Activated naive CD8-positive, alpha-beta T cell treated with anti-CD3 and anti-CD28 coated beads for 36 hours (primary cell): ENCODE data around the gene TESK1. TPM values are rescaled to one million over a fixed set of nuclear protein-coding genes. Genes with fewer than 3 reads are reported as not detected.
"Not testable (repeated sequence)": the region's sequence is repeated elsewhere in the genome, so short reads cannot be mapped to it uniquely, and the experiment has no call there.

ENCODE experiments used
- DNase-seq: peaks from one replicate; pipeline ENCODE4 v3.0.0; 2021
- H3K27ac Mint-ChIP-seq: one replicate; pipeline ENCODE4 v1.8.0; 2022; ENCODE audit warnings: mild to moderate bottlenecking, moderate library complexity, mixed read lengths
- H3K27me3 Mint-ChIP-seq: one replicate; pipeline ENCODE4 v1.8.0; 2022; ENCODE audit warnings: mild to moderate bottlenecking, mixed read lengths
- H3K36me3 Mint-ChIP-seq: one replicate; pipeline ENCODE4 v1.8.0; 2021; ENCODE audit warnings: mild to moderate bottlenecking, mixed read lengths
- H3K4me1 Mint-ChIP-seq: one replicate; pipeline ENCODE4 v1.8.0; 2021; ENCODE audit warnings: mixed read lengths
- H3K4me3 Mint-ChIP-seq: one replicate; pipeline ENCODE4 v1.8.0; 2022; ENCODE audit warnings: mild to moderate bottlenecking, moderate library complexity, mixed read lengths
- H3K9me3 Mint-ChIP-seq: one replicate; pipeline ENCODE4 v1.8.0; 2022; ENCODE audit warnings: mixed read lengths
- total RNA-seq, 2 experiments: library from RNA; stranded (reverse); gene quantifications; one replicate each; pipeline ENCODE4 v1.2.3, GENCODE V29; 2021

Gene TESK1
- total RNA-seq, 2 experiments from 2014 or later, result 24.9 to 26.0 TPM

GRCh38 chr9:35603506-35603985, 1.5 kb upstream of the TESK1 start:
- Mint-ChIP-seq H3K36me3 (peaks cover 16% of the 10 kb centered on the region), H3K27me3 (no peaks in the 10 kb centered on the region), H3K4me1 (peaks cover 27% of the 10 kb centered on the region), H3K4me3 (peak overlapping the region; percentile 88), H3K27ac (peak overlapping the region; percentile 97), H3K9me3 (peaks cover 1% of the 10 kb centered on the region)
- DNase-seq, result peak; percentile 32

GRCh38 chr9:35603986-35604577, 980 bp upstream of the TESK1 start:
- Mint-ChIP-seq H3K4me1 (peaks cover 27% of the 10 kb centered on the region), H3K27ac (peak overlapping the region; percentile 97), H3K27me3 (no peaks in the 10 kb centered on the region), H3K36me3 (peaks cover 16% of the 10 kb centered on the region), H3K4me3 (peak overlapping the region; percentile 88), H3K9me3 (peaks cover 1% of the 10 kb centered on the region)
- peak; percentile 100 for DNase-seq

GRCh38 chr9:35605351-35606137, 482 bp downstream of the TESK1 start:
- H3K36me3 Mint-ChIP-seq, result peaks cover 16% of the 10 kb centered on the region
- DNase-seq, result peak; percentile 43
- peaks cover 1% of the 10 kb centered on the region for H3K9me3 Mint-ChIP-seq
- peaks cover 27% of the 10 kb centered on the region for H3K4me1 Mint-ChIP-seq
- peak overlapping the region; percentile 79 for H3K4me3 Mint-ChIP-seq
- no peak overlapping the region for H3K27ac Mint-ChIP-seq
- no peaks in the 10 kb centered on the region for H3K27me3 Mint-ChIP-seq

- H3K4me1 Mint-ChIP-seq, result peaks cover 27% of the 10 kb centered on the region
- no peak overlapping the region for H3K27ac Mint-ChIP-seq
- H3K36me3 Mint-ChIP-seq, result peaks cover 16% of the 10 kb centered on the region
- H3K9me3 Mint-ChIP-seq, result peaks cover 1% of the 10 kb centered on the region
- H3K4me3 Mint-ChIP-seq, result peak overlapping the region; percentile 79
- DNase-seq, result no peak
- H3K27me3 Mint-ChIP-seq, result no peaks in the 10 kb centered on the region
Observed at GRCh38 chr9:35606138-35606504, 1.1 kb downstream of the TESK1 start.

- H3K27ac Mint-ChIP-seq, result no peak overlapping the region
- H3K4me1 Mint-ChIP-seq, result peaks cover 32% of the 10 kb centered on the region
Observed at GRCh38 chr9:35606726-35607125, 1.7 kb downstream of the TESK1 start.

GRCh38 chr9:35608221-35608620, 3.2 kb downstream of the TESK1 start:
- peaks cover 24% of the 10 kb centered on the region for H3K4me1 Mint-ChIP-seq
- peaks cover 11% of the 10 kb centered on the region for H3K36me3 Mint-ChIP-seq
- DNase-seq, result no peak
- peaks cover under 1% of the 10 kb centered on the region for H3K9me3 Mint-ChIP-seq
- H3K27me3 Mint-ChIP-seq, result no peaks in the 10 kb centered on the region
- no peak overlapping the region for H3K4me3 Mint-ChIP-seq
- H3K27ac Mint-ChIP-seq, result no peak overlapping the region

More at GRCh38 chr9:35606726-35607125, 1.7 kb downstream of the TESK1 start:
- H3K4me3 Mint-ChIP-seq, result no peak overlapping the region
- H3K9me3 Mint-ChIP-seq, result peaks cover 1% of the 10 kb centered on the region
- no peaks in the 10 kb centered on the region for H3K27me3 Mint-ChIP-seq
- no peak for DNase-seq
- peaks cover 16% of the 10 kb centered on the region for H3K36me3 Mint-ChIP-seq

- H3K27ac Mint-ChIP-seq, result no peak overlapping the region
- peaks cover 19% of the 10 kb centered on the region for H3K4me1 Mint-ChIP-seq
- peaks cover 8% of the 10 kb centered on the region for H3K36me3 Mint-ChIP-seq
- H3K27me3 Mint-ChIP-seq, result no peaks in the 10 kb centered on the region
- no peak for DNase-seq
- H3K4me3 Mint-ChIP-seq, result no peak overlapping the region
- no peaks in the 10 kb centered on the region for H3K9me3 Mint-ChIP-seq
Observed at GRCh38 chr9:35609001-35609819, 4.1 kb downstream of the TESK1 start.

- H3K4me3 Mint-ChIP-seq, result no peak overlapping the region
- no peak for DNase-seq
- H3K4me1 Mint-ChIP-seq, result peaks cover 15% of the 10 kb centered on the region
- no peaks in the 10 kb centered on the region for H3K27me3 Mint-ChIP-seq
- H3K9me3 Mint-ChIP-seq, result no peaks in the 10 kb centered on the region
- H3K36me3 Mint-ChIP-seq, result peaks cover 8% of the 10 kb centered on the region
- no peak overlapping the region for H3K27ac Mint-ChIP-seq
Observed at GRCh38 chr9:35609820-35610163, 4.7 kb downstream of the TESK1 start.

- peaks cover 16% of the 10 kb centered on the region for H3K4me1 Mint-ChIP-seq
- no peak overlapping the region for H3K27ac Mint-ChIP-seq
- H3K36me3 Mint-ChIP-seq, result peaks cover 8% of the 10 kb centered on the region
- H3K9me3 Mint-ChIP-seq, result no peaks in the 10 kb centered on the region
- no peak overlapping the region for H3K4me3 Mint-ChIP-seq
- H3K27me3 Mint-ChIP-seq, result no peaks in the 10 kb centered on the region
- DNase-seq, result peak; percentile 49
Observed at GRCh38 chr9:35611230-35611797, 6.3 kb downstream of the TESK1 start.

- DNase-seq, H3K4me3 Mint-ChIP-seq, H3K36me3 Mint-ChIP-seq, H3K27ac Mint-ChIP-seq, H3K9me3 Mint-ChIP-seq, H3K27me3 Mint-ChIP-seq: not testable (repeated sequence)
- peaks cover 16% of the 10 kb centered on the region for H3K4me1 Mint-ChIP-seq
Observed at GRCh38 chr9:35612066-35612465, 7.0 kb downstream of the TESK1 start.

- no peaks in the 10 kb centered on the region for H3K27me3 Mint-ChIP-seq
- peaks cover 1% of the 10 kb centered on the region for H3K36me3 Mint-ChIP-seq
- no peaks in the 10 kb centered on the region for H3K9me3 Mint-ChIP-seq
- no peak overlapping the region for H3K27ac Mint-ChIP-seq
- DNase-seq, result no peak
- peaks cover 22% of the 10 kb centered on the region for H3K4me1 Mint-ChIP-seq
- no peak overlapping the region for H3K4me3 Mint-ChIP-seq
Observed at GRCh38 chr9:35612843-35613242, 7.8 kb downstream of the TESK1 start.

- DNase-seq, result no peak
- peaks cover 51% of the 10 kb centered on the region for H3K4me1 Mint-ChIP-seq
- H3K36me3 Mint-ChIP-seq, result peaks cover 5% of the 10 kb centered on the region
- peak overlapping the region; percentile 87 for H3K4me3 Mint-ChIP-seq
- H3K27me3 Mint-ChIP-seq, result no peaks in the 10 kb centered on the region
- H3K27ac Mint-ChIP-seq, result peak overlapping the region; percentile 96
- no peaks in the 10 kb centered on the region for H3K9me3 Mint-ChIP-seq
Observed at GRCh38 chr9:35615981-35616680, 11.1 kb downstream of the TESK1 start.

GRCh38 chr9:35616681-35617459, 11.8 kb downstream of the TESK1 start:
- peak overlapping the region; percentile 87 for H3K4me3 Mint-ChIP-seq
- H3K9me3 Mint-ChIP-seq, result no peaks in the 10 kb centered on the region
- H3K27me3 Mint-ChIP-seq, result no peaks in the 10 kb centered on the region
- H3K4me1 Mint-ChIP-seq, result peaks cover 53% of the 10 kb centered on the region
- DNase-seq, result peak; percentile 78
- H3K27ac Mint-ChIP-seq, result peak overlapping the region; percentile 96
- peaks cover 5% of the 10 kb centered on the region for H3K36me3 Mint-ChIP-seq

GRCh38 chr9:35617548-35617947, 12.5 kb downstream of the TESK1 start:
- H3K4me3 Mint-ChIP-seq, result peak overlapping the region; percentile 87
- no peaks in the 10 kb centered on the region for H3K9me3 Mint-ChIP-seq
- DNase-seq, result no peak
- peaks cover 58% of the 10 kb centered on the region for H3K4me1 Mint-ChIP-seq
- H3K27ac Mint-ChIP-seq, result peak overlapping the region; percentile 96
- no peaks in the 10 kb centered on the region for H3K27me3 Mint-ChIP-seq
- peaks cover 5% of the 10 kb centered on the region for H3K36me3 Mint-ChIP-seq
